HG03457 (cell line): ENCODE measurements around the gene RAD51B.

Experiments used
- ATAC-seq: cut with Tn5 transposase; IDR thresholded peaks from one replicate; pipeline ENCODE4 v1.9.1; 2021; ENCODE audit warnings: moderate number of reproducible peaks; ENCODE audit not compliant: unreplicated experiment

RAD51B gene

GRCh38 chr14:68666899-68667298 lies 847.3 kb downstream of the RAD51B start:
- no peak for ATAC-seq

- ATAC-seq = no peak
Measured at GRCh38 chr14:68667313-68667791, 847.8 kb downstream of the RAD51B start.

GRCh38 chr14:68668028-68668427 lies 848.4 kb downstream of the RAD51B start:
- no peak for ATAC-seq

- no peak for ATAC-seq
Measured at GRCh38 chr14:68668531-68668930, 849.0 kb downstream of the RAD51B start.

- no peak for ATAC-seq
Measured at GRCh38 chr14:68669111-68669511, 849.5 kb downstream of the RAD51B start.

- ATAC-seq = no peak
Measured at GRCh38 chr14:68669603-68670358, 850.2 kb downstream of the RAD51B start.

- no peak for ATAC-seq
Measured at GRCh38 chr14:68670359-68670715, 850.8 kb downstream of the RAD51B start.

- ATAC-seq = no peak
Measured at GRCh38 chr14:68671909-68672308, 852.3 kb downstream of the RAD51B start.

- ATAC-seq = no peak
Measured at GRCh38 chr14:68672609-68673285, 853.2 kb downstream of the RAD51B start.

GRCh38 chr14:68673464-68673863 lies 853.9 kb downstream of the RAD51B start:
- no peak for ATAC-seq

- ATAC-seq = no peak
Measured at GRCh38 chr14:68674538-68675232, 855.1 kb downstream of the RAD51B start.

GRCh38 chr14:68675233-68675577 lies 855.6 kb downstream of the RAD51B start:
- no peak for ATAC-seq

GRCh38 chr14:68676511-68676943 lies 856.9 kb downstream of the RAD51B start:
- no peak for ATAC-seq

GRCh38 chr14:68677476-68677875 lies 857.9 kb downstream of the RAD51B start:
- no peak for ATAC-seq

- ATAC-seq = no peak
Measured at GRCh38 chr14:68677901-68678300, 858.3 kb downstream of the RAD51B start.

GRCh38 chr14:68678471-68678870 lies 858.9 kb downstream of the RAD51B start:
- no peak for ATAC-seq

- no peak for ATAC-seq
Measured at GRCh38 chr14:68679301-68679700, 859.7 kb downstream of the RAD51B start.

GRCh38 chr14:68679746-68680467 lies 860.3 kb downstream of the RAD51B start:
- no peak for ATAC-seq

GRCh38 chr14:68680541-68681051 lies 861.0 kb downstream of the RAD51B start:
- no peak for ATAC-seq

- ATAC-seq = no peak
Measured at GRCh38 chr14:68681256-68682011, 861.9 kb downstream of the RAD51B start.
